NB4 (cell line): ENCODE measurements around the gene ENOX2.

ENCODE experiments used
- MYC ChIP-seq: IDR thresholded peaks from 2 replicates; pipeline ENCODE4 v1.6.1; 2011; ENCODE audit warnings: low read depth, low read length
- POLR2A ChIP-seq: IDR thresholded peaks from 2 replicates; pipeline ENCODE4 v1.6.1; 2011; ENCODE audit warnings: mild to moderate bottlenecking; ENCODE audit not compliant: insufficient read length; ENCODE audit errors: extremely low read depth
- TF ChIP-seq, protein P1 (sequence below): IDR thresholded peaks from one replicate; pipeline ENCODE4 v1.5.1; 2012; ENCODE audit warnings: low read depth, low read length

DNA sequence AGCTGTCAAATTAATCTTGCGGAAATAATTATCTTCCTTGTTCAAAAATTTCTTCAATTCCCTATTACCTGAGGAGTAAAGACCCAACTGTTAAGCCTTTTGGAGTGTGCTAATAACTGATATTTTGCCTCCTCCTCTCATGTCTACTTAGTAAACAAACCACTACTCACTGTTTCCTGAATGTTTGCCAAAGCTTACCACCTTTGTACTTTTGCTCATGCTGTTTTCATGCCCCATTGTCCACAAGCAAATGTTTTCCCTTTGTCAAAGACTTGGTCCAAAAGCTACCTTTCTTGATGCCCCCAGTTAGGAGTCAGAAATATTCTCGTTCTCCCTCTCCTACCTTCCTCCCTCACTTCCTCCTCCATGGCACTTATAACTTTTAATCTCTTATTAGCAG lies 226.1 kb downstream of the ENOX2 start:
- TF ChIP-seq, protein P1, sequence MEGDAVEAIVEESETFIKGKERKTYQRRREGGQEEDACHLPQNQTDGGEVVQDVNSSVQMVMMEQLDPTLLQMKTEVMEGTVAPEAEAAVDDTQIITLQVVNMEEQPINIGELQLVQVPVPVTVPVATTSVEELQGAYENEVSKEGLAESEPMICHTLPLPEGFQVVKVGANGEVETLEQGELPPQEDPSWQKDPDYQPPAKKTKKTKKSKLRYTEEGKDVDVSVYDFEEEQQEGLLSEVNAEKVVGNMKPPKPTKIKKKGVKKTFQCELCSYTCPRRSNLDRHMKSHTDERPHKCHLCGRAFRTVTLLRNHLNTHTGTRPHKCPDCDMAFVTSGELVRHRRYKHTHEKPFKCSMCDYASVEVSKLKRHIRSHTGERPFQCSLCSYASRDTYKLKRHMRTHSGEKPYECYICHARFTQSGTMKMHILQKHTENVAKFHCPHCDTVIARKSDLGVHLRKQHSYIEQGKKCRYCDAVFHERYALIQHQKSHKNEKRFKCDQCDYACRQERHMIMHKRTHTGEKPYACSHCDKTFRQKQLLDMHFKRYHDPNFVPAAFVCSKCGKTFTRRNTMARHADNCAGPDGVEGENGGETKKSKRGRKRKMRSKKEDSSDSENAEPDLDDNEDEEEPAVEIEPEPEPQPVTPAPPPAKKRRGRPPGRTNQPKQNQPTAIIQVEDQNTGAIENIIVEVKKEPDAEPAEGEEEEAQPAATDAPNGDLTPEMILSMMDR: no peak
- TF ChIP-seq POLR2A: no peak
- TF ChIP-seq MYC: no peak
